Suppressor macrophage treated with lipopolysaccharide for 1 hour (primary cell): Measurements from ENCODE around the gene RCC2.
"Not testable (repeated sequence)": the region's sequence is repeated elsewhere in the genome, so short reads cannot be mapped to it uniquely, and the experiment has no call there.

Source experiments
- DNase-seq, 3 donors: peaks; one replicate each; pipeline ENCODE4 v3.0.0-alpha.2; 2020 to 2022

Gene RCC2

DNA sequence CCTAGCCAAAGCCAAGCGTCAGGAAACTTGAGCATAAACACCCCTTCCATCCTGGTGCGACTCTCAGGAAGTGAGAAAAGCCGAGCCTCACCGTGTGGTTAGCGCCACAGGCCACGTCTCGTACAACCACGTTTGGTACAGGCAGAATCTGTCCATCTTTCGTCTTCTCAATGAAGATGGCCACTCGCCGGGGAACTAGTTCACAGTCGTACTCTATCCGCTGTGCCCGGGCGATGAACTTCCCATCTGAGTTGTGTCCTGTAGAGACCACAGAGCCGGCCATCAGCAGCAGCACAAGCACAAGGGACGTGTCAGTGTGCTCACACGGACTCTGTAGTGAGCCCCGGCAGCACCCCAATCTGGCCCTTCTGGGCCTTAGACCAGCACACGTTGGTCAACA lies 23.1 kb downstream of the RCC2 start:
- no peak for DNase-seq

DNA sequence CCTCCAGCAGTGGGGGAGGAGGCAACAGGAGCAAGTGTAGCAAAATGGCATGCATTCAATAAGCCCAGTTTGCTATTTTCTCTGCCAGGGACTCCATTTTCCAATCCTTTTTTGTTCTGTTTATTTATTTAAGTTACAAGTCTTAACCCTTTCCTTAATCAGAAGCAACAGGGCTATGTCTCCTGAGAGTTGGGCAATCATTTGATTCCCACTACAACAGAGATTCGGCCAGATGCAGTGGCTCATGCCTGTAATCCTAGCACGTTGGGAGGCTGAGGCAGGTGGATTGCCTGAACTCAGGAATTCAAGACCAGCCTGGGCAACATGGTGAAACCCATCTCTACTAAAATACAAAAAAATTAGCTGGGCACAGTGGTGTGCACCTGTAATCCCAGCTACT lies 25.5 kb downstream of the RCC2 start:
- no peak for DNase-seq

DNA sequence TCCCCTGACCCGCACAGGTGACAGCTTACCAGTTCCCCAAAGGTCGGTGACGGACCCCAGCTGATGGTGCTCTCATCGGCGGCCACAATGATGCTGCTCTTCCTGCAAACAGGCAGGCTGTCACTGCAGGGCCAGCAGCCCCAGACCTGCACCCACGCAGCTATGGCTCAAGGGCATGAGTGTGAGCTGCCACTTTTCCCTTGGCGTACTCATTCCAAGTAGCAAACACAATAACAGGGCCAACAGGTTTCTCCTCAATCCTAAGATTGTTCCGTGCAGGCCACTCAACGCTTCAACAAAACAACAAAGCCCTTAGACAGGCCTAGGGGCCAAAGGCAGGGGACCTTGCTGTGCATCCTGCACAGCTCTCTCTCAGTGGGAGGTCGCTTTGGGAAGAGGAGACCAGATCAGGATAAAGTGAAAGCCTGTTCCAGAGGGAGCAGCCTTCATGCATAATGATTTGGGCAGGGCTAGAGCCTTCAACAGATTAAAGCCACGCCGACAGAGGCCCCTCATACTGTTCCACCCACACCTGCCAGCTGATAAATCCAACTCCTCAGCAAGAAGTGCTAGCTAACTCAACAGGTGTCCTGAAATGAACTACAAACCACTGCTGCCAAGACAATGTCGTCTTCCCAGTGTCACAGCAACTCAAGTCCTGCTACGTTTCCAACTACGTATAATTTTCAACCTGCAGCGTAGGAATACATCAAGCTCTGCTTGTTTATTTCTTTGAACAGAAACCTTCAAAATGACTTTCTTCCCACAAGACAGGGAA lies 27.2 kb downstream of the RCC2 start:
- no peak for DNase-seq

DNA sequence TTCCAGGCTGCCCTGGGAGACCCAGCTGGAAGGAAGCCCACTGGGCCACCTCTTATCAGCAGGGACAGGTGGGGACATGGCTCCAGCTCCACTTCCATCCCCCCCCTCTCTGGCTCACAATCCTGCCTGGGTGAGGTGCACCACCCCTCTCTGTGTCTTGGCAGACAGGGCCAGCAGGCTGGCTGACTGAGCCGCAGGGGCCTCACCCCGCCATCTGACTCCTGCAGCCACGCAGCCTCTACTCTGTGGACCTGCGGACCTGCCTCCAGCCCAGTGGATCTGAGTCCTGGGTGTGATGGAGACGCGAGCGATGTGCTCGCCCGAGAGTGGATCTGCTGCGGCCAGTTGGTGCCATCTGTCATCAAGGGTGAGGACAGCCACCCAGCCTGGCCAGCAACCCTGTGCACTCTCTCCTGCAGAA lies 30.1 kb downstream of the RCC2 start:
- no peak for DNase-seq

DNA sequence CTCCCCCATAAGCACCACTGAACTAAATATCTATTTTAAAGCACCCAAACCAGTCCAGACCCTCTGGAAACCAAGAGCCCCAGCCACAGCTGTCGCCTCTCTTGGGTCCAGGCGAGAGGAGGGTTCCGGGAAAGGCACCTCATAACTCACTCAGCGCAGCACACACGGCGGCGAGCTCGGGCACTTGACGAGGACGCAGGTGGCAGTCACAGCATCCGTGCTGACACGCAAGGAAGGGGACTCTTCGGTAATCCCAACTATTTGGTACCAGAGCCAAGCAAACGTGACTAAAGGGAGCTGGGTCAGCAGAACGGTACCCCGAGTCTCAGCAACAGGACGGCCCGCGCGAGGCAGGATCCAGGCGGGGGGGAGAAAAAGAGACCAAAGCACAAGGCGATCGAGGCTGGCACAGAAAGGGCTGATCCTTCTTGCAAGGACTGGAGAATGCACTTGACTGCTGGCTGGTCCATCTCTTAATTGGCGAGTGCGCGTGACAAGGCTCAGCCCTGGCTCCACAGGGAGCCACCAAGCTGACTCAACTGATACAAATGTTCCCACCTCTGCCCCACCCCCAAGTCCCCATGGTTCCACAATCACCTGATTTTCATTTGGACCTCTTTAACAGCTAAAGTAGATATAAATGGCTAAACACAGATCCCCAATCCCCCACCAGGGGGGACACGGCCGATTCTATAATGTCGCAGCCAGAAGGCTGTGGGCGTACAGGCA lies 31.5 kb downstream of the RCC2 start:
- DNase-seq = not testable (repeated sequence)

DNA sequence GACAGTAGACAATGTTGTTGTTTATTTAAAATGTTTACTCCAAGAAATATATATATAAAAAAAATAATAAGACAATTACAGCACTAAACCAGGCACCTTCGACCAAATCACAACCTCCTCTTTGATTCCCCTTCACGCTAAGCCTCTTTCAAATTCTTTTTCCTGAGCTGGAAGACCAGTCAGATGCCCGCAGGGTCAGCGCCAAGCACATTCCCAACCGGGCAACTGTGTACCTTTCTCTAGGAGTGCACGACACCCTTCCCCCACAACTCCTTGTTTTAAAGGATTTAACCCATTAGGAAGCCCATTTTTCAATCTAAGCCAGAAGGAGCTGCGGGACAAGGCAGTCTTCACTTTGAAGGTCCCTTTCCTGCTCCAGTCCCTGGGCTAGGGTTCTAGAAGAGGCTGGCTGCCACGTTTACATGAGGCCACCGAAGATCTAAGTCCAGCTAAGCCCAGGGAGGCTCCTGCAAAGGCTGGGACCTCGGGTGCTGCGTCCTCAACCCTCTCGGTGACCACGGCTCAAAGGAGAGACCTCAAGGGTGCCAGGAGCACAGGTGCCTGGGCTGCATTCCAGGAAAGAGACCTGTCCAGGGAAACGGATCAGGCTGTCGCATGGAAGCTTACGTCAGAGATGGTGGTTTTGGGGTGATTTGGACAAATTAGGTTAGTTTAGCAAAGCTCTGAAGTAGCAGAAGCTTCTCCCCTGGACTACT lies 32.6 kb downstream of the RCC2 start:
- not testable (repeated sequence) for DNase-seq

DNA sequence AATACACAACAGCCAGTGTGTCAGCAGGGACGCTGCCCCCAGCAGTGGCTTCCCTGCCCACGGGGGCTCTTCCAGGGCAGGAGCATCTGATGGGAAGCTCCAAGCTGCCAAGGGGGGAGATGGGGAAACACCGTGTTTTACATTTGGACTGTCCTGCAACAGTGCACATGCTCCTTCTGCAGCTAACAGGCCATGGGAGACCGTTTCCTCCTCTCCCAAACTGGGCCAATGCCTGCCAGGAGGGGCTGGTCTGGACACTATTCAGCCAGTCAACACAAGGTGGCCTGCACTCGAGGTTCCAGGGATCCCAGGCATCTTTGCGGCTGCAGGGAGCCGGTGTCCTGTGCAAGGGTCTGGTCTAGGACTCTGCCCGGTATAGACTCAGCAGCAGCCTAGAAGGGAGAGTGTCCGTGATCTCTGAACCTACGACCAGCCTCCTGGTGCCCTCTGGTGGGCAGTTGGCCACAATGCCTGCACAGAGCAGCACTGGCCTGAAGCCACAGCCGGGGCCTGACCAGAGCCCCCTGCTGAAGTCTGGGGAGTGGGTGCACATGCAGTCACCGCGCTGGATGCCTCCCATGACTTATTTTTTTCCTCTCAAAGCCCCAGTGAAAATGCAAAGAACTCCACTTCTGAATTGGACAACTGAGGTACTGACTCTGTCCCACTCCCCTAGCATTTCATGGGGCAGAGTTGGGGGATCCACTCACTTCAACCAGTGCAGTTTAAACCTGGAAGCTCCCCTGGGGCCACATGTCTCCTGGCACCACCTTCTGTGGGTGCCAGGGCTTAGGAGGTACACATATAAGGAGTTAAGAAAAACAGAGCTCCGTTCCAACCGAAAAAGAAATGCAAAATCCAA lies 33.3 kb downstream of the RCC2 start:
- peak; percentile 65 to 82 (median 75) for DNase-seq

DNA sequence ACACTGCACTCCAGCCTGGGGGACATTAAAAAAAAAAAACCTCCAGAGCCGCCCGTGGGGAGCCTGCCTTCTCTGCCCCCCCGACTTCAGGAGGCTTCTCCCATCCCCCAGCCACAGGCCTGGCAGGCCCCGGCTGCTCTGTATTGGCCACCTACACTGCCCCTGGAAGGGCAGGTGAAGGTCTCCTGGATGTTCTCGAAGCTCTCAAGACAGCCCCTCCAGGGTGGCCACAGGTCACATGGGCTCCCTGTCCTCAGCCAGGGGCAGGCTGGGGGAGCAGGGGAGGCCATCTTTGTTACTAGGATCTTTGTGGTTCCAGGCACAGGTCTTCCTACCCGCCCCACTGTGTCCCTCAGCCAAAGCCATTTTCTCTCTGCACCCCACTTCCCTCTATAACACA lies 34.7 kb downstream of the RCC2 start:
- DNase-seq = no peak

DNA sequence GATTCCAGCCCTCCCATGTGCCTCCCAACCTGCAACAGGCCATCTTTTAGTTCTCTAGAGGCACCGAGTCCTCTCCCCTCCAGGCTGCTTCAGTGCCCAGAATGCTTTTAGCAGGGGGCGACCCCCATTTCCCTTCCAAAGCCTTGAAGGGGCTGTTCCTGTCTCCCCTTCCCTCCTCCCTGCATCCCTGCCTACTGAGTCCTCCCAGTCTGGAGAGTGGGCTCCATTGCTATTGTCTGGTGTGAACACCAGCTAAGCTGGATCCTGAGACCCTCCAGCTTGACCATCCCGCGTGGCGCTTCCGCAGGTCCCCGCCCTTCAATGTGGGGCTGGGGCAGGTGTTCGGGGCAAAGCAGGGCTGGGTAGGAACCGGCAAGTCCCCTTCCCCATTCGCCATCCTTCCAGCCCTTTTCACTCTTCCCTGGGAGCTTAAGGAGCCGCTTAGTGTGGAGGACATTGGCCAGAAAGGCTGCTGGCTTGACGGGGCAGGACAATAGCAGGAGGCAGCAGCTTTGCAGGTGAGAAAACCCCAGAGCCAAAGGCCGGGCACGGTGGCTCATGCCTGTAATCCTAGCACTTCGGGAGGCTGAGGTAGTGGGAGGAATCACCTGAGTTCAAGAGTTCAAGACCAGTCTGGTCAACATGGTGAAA lies 35.3 kb downstream of the RCC2 start:
- DNase-seq = no peak

DNA sequence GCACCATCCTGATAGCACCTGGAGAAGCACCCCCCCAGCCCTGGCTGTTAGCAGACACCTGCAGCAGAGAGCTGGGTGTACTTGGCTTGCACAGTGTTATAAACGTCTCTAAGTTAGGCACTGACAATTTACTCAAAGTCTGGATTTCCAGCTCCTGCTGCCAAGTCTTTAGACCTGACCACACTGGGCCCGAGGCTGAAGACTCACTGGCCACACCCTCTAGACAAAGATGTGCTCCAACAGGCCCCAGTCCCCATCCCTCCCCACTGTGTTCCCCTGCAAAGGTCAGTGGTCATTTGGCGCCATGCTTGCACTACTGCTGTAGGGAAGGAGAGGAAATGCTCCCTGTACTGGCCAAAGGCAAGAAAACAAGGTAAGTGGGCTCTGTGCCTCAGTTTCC lies 36.4 kb downstream of the RCC2 start:
- no peak for DNase-seq

DNA sequence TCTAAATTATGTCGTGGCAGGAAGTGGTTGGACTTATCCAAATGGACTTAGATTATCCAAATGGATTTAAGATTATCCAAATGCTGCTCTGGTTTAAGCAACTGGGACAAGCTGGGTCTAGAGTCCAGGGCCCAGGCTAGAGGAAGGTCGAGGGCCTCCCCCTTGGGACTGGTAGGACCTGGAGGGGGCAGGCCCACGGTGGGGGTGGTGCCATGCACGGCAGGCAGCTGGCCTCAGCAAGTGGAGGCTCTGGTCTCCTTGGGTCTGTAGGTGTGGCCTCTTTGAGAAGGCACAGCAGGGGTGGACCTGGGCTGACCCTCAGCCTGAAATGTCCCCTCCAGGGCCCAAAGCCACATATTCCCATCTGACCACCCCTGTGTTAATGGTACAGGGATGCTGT lies 37.6 kb downstream of the RCC2 start:
- no peak for DNase-seq

DNA sequence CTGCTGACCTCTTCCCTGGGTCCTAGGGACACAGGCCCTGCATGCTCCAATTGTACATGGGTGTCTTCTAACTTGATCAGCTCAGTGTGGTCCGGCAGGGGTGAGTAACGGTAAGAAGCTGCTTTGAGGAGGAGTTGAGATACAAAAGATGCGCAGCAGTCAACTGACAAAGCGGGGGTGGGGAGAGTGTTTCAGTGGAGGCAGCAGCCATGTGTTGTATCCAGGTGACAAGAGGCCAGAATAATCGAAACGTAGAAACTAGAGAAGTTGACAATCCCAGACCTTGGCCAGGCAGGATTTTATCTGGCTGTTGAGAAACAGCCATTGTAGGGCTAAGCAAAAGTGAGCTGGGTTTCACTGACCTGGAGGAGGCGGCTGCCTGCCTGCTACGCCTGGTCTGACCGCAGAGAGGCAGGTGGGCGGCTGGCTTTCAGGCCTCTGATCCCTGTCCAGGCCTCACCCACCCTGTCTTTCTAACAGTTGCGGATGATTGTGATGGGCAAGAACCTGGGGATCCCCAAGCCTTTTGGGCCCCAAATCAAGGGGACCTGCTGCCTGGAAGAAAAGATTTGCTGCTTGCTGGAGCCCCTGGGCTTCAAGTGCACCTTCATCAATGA lies 38.6 kb downstream of the RCC2 start:
- no peak for DNase-seq

DNA sequence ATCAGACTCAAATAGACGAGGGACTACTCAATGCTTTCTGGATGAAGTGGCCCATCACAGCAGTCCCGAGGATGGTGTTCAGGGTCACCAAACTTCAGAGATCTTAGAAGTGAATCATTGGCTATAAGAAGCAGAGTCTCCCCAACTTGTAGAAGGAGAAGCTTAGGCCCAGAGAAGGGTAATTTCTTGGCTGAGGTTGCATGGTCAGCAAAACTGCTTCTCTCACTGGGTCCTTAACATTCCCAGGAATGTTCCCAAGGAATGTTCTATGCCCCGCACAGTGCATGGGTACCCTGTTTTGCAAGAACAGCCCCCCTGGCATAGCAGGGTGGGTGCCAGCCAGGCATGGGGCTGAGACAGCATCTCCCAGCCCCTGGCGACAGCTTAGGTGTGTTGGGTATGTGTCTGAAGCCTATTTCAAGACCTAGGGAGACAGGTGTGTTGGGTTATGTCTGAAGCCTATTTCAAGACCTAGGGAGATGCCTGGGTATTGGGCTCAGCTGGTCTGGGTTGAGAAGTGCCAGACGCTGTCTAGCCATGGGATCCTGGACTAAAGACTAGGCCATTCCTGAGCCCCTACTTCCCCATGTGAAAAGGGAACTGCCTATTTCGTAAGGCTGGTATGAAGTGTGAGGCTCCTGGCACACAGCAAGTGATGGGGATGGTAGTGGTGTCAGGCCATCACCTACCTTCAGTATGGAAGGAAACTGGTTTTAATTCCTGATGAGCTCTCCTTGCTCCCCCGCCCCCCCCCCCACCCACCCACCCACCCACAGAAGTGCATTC lies 41.4 kb downstream of the RCC2 start:
- peak; percentile 63 to 70 (median 68) for DNase-seq

DNA sequence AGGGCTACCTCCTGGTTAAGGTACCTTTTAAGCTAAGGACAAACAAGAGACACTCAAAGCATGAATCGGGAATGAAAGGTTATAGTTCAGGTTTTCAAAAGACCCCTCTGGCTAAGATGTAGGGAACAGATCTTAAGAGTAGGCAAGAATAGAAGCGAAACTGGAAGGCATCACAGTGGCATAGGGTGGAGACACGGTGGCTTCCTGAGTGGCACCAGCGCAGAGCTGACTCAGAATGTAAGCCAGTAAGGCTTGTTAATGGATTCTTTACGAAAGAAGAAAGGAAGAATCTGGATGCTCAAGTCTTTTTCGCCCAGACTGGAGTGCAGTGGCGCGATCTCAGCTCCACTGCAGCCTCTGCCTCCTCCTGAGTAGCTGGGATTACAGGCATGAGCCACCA lies 46.2 kb downstream of the RCC2 start:
- peak; percentile 51 to 73 (median 64) for DNase-seq

DNA sequence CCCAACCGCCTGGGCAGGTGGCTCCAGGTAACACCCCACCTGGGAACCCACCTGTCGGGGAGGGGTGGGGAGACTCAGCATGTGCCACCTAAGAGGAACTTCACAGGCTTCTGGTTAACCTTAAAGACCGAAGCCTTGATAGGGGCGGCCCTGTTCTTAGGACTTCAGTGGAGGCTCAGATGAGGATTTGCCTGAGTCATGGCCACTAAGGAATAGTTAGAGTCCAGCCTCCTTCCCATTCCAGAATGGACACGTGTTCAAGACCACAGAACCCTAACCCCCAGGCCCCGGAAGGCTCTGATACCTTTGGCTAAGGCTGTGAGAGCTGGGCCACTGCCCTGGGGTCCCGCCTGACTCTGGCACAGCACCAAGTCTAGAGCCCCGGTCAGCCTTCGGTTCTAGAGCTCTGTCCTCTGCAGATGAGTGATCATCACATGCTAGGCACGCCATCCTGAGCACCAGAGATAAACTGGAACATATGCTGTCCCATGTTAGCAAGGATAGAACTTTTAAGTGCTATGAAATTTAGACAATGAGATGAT lies 47.2 kb downstream of the RCC2 start:
- DNase-seq = peak in 2 of 3 donors; percentile 11 to 30

DNA sequence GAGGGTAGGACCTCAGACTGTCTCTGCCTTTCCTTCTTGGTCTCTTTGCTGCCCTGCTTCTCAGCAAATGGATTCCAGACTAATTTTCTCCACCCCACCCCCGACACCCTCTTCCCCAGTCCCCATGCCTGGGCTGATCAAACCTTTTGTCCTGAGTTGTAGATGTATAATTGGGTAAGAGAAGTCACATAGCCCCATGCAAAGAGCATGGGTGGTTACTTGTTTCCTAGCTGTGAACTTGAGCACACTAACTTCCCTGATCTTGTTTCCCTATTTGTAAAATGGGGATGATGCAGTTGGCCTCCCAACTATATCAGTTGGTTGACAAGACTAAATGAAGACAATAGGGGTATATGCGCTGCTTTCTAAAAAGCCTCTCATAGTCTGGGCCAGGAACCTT lies 58.3 kb downstream of the RCC2 start:
- peak; percentile 25 to 36 (median 35) for DNase-seq

DNA sequence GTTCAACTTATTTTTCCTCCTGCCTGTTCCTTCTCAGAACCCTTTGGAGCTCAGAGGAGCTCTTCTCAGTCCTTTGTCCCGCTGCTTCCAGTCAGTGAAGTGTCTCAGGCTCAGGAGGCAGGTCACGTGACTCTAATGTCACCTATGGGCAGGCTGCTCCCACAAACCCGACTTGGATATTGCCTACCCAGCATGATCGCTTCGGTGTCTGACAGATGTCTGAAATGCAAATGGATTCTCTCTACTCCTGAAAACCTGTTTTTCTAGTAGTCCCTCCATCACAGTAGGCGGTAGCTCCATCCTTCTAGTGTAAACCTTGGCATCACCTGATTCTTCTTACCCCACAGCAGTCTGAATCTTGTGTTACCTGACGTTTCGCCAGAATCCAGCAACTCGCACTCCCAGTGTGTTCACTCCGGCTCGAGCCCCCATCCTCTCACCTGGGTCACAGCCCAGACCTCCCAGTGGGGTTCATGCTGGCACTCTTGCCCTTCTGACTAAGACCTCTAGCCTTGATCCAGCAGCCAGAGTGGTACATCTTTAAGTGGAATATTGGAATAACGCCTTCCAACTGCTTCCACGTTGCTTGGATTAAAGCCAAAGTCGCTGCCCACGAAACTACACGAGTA lies 62.0 kb downstream of the RCC2 start:
- no peak for DNase-seq

DNA sequence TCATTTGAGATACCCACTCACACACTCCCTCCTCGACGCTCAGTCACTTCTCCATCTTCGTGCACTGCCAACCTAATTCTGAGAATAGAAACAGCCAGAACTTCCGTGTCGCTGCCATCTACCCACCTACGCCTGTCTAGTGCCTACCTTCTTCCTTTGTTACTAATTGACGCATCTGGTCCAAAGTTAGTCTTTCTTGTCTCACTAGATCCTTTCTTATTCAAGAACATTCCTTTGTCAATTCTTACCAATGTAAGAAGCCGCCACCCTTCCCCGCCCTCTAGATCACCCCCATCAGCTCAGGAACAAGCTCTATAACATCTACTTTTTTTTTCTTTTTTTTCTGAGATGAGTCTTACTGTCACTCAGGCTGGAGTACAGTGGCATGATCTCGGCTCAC lies 63.8 kb downstream of the RCC2 start:
- DNase-seq = no peak

DNA sequence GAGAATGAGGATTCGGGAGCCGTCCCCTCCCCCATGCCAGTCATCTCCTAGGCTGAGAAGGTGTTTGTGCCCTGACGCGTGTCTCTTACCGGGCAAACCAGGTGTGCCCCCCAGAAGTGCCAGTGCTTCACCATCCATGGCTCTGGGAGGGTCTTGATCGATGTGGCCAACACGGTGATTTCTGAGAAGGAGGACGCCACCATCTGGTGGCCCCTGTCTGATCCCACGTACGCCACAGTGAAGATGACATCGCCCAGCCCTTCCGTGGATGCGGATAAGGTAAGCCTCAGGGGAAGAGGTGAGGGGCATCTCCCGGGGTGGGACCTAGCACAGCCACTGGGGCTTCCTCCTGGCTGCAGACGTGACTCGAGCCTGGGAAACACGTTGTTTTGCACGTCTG lies 66.5 kb downstream of the RCC2 start:
- DNase-seq = no peak

DNA sequence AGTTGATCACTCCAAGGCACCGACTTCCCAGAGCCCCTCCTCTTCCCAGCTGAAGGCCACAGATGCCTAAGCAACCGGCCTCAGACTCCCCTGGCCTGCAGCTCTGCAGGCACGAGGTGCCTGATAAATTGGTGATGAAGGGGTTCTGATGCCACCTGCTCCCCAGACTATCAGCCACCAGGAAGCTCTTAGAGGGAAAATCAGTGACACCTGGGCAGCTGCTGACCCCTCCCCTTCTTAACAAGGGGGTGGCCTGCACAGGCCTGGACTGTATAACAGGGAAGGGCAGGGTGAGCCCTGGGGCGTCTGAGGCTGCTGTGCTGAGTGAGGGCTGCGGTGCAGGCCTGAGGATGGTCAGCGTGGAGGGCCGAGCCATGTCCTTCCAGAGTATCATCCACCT lies 67.6 kb downstream of the RCC2 start, which contains the start of gene PADI6:
Gene PADI6, plus strand, starts transcription at position 301 of the 400 bp plus-strand sequence. Its CDS starts 50 bp downstream, at position 351.
- no peak for DNase-seq
